Stimulated activated CD8-positive, alpha-beta memory T cell treated with anti-CD3 and anti-CD28 coated beads, Interleukin-12 subunit alpha, Interleukin-12 subunit beta, amount 100 ng/mL, for 24 hours (primary cell): ENCODE measurements around the gene ANAPC5.
"Not testable (repeated sequence)": the region's sequence is repeated elsewhere in the genome, so short reads cannot be mapped to it uniquely, and the experiment has no call there.

ENCODE experiments used
- DNase-seq: peaks from one replicate; pipeline ENCODE4 v3.0.0-alpha.2; 2020; ENCODE audit errors: extremely low read depth

Gene ANAPC5

DNA sequence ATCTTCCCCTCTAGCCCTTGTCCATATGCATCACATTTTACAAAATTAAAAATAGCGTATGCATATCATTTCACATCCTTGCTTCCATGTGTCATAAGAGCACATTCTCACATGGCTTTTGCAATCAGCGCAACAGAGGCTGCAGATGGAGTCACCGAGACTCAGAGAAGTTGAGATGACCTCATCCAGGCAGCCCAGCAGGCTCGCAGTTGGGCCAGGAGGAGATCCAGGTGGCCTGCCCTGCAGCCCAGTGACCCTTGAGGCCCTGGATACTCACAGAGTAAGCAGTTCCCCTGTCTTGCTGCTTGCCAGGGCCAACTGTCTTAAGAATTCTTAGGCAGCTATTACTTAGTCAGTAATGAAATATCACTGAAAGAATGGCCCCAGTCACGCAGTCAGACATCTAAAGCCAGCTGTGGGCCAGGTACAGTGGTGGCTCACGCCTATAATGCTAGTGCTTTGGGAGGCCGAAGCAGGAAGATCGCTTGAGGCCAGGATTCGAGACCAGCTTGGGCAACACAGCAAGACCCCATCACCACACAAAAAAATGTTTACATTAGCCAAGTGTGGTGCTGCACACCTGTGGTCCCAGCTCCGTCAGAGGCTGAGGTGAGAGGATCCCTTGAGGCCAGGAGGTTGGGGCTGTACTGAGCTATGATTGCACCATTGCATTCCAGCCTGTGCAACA lies 64.8 kb downstream of the ANAPC5 start:
- no peak for DNase-seq

DNA sequence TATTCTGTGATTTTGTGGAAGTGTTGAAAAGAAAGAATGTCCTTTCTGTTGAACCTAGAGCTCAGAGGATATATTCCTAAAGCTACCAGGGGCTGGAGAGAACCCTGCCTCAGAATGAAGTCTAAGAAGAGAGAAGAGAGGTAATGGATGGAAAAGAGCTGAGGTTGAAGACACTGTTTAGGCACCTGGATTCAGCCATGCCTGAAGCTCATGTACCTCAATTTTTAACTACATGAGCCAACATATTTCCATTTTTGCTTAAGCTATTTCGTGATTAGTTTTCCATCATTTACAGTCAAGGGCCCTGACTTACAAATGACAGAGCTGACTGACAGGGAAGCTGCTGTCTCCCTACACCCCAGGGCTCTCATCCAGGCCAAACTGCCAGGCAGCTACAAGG lies 66.4 kb downstream of the ANAPC5 start:
- no peak for DNase-seq

DNA sequence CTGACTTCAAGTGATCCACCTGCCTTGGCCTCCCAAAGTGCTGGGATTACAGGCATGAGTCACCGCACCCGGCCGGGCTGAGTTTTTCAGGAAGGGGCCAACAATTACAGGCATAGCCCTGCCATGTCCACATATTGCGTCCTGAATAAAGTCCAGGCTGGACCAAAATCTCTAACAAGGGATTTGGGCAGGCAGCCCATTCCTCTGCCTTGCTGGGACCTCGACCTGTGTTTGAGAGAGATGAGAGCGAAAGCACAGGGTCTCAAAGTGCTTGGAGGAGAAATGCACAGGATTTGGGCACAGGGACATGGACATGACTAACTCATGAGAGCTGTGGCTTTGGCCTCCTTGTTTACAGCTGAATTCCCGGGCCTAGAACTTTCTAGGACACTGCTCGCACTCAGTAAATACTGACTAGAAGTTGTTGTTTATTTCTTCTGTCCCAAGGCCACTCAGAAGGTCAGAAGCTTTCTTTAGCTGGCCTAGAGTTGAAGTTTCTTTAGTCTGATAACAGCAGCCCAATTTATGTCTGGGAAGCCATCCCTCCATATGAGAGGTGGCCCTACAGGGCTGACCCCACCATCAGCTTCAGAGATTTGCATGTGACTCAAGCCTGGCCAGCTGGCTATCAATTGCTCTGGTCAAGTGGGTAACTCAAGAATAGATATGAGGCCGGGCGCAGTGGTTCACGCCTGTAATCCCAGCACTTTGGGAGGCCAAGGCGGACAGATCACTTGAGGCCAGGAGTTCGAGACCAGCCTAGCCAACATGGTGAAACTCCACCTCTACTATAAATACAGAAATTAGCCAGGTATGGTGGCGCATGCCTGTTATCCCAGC lies 67.4 kb downstream of the ANAPC5 start:
- no peak for DNase-seq

DNA sequence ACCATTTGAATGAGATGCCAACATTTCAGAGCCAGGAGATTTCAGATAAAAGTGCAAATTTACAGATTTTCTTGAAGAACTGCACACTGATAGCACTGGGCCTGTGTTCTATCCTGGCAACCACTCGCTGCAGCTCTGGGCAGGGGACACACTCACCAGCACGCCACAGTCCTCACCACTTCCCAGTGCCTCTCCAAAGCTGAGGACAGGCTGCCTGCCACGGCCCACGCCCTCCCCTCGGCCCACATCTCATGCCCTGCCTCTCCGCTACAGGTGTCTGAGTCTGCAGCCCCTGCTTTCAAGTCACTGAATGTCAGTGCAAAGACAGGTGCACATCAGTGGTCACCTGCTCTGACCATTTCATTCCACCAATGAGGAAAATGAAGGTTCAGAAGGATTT lies 68.4 kb downstream of the ANAPC5 start:
- DNase-seq: no peak

DNA sequence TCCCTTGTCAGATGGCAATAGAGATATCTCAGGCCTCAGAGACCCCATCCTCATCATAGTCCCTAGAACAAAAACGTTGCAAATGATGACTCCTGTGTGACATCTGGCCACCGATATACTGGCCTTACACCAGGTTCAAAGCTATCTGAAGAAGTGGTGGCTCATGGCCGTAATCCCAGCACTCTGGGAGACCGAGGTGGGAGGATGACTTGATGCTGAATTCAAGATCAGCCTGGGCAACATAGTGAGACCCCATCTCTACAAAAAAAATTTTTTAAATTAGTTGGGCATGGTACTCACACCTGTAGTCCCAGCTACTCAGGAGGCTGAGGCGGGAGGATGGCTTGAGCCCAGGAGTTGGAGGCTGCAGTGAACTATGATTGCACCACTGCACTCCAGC lies 68.8 kb downstream of the ANAPC5 start:
- DNase-seq: no peak

DNA sequence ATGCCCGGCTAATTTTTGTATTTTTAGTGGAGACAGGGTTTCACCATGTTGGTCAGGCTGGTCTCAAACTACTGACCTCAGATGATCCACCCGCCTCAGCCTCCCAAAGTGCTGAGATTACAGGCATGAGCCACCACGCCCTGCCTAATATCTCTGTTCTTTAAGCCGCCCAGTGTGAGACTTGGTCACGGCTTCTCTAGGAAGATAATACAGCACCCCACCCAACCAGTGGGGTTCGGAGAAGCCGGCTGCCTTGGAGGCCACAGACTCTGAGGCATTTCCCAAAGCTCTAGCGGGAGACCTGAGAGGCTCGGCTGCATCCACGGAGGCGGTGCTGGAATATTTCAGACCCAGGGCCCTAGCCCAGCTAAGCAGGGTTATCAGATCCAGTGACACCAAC lies 69.3 kb downstream of the ANAPC5 start:
- DNase-seq: not testable (repeated sequence)

DNA sequence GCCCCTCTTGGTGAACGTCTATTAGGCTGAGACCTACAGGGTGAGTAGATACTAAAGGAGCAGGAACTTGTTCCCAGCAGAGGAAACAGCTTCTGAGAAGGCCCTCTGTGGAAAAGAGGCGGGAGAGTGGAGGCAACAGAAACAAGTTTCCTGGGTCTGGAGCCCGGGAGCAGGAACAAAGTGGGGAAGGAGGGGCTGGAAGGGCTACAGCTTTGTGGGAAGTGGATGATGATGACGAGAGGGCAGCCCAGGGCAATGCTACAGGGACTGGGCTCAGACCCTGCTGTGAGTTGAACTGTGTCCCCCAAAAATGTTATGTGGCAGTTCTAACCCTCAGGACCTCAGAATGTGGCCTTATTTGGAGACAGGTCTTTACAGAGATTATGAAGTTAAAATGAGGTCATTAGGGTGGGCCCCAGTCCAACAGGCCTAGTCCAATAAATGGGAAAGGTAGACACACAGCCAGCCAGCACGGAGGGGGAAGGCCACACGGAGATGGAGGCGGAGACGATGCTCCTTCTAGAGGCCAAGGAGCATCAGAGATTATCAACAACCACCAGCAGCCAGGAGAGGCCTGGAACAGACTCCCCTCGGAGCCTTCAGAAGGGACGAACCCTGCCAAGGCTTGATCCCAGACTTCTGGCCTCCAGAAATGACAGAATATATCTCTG lies 70.0 kb downstream of the ANAPC5 start:
- no peak for DNase-seq

DNA sequence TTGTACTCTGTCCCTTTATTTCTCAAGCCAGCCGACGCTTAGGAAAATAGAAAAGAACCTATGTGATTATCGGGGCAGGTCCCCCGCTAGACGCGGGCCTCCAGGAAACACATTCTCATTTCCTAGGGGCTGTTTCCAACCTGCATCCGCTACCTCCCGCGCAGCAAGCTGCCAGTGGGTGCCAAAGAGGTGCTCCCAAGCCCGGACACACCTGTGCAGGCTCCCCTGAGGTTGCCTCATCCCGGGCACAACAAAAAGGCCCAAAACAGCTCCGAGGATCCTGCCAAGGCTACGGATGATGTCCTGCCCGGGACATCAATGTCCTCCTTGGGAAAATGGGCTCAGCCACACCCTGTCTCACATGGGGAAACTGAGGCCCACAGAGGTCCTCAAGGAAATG lies 71.1 kb downstream of the ANAPC5 start:
- DNase-seq: not testable (repeated sequence)

DNA sequence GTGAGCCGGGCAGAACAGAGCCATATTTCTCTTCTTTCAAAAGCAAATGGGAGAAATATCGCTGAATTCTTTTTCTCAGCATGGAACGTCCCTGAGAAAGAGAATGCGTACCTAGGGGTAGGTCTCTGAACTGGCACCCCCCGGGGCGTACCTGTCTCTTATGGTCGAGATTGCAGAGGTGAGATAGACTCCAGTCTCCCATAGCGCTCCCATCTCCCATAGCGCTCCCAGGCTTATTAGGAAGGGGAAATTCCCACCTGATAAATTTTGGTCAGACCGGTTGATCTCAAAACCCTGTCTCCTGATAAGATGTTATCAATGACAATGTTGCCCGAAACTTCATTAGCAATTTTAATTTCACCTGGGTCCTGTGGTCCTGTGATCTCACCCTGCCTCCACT lies 71.7 kb downstream of the ANAPC5 start:
- not testable (repeated sequence) for DNase-seq

DNA sequence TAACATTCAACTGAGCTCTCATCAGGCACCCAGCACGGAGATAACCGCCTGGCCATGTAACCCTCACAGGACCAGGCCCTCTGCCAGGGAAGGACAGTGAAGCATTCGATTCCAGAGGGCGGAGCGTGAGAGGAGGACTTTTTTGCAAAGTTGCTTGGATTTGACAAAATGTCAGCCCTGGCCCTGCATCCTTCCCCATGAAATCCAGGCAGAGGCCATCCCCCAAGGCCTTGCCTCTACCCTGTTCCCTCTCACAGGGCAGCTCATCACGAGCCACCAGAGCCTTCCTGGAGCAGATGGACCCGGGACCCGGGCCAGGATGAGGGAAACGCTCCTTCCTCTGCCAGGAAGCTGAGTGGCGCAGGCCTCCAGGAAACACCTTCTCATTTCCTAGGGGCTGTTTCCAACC lies 72.7 kb downstream of the ANAPC5 start:
- DNase-seq: no peak

DNA sequence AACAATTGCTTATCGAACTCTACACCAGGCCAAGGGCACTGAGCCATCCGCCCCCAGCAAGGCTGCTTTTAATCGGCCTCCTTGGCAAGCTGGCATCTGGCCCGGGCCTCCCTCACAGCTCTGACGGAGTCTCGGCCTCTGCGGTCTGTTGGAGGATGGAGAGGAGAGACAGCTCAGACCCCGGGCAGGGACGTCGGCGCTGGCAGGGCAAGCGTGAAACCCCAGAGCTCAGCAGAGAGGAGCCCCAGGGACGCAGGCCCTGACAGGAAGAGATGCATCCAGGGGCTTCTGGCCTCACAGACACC lies 73.2 kb downstream of the ANAPC5 start:
- DNase-seq: no peak

DNA sequence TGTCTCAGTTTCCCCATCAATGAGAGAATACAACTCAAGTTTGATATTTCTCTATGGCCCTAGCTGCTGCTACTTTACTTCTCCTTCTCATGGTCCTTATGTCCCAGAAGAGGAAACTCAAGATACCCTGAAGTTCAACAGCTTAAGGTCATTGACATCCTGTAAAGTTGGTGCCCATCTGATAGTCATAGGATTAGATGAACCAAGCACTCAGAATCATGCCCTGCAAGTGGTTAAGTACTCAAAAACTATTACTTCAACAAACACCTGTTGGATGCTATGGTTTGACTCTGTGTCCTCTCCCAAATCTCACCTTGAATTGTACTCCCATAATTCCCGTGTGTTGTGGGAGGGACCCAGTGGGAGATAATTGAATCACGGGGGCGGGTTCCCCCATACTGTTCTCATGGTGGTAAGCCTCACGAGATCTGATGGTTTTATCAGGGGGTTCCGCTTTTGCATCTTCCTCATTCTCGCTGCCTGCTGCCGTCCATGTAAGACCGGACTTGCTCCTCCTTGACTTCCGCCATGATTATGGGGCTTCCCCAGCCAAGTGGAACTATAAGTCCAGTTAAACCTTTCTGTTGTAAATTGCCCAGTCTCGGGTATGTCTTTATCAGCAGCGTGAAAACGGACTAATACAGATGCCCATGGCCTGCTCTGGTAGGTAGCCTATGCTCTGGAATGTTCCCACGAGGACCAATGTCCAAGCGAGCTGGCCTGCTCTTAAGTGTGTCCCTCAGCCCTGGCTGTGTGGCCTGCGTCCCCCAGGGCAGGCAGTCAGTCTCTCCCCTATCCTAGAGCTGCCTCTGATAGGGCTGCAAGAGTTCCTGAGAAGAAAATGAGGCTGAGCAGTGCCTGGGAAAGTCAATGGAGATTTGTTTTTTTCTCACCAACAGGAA lies 73.8 kb downstream of the ANAPC5 start:
- no peak for DNase-seq

DNA sequence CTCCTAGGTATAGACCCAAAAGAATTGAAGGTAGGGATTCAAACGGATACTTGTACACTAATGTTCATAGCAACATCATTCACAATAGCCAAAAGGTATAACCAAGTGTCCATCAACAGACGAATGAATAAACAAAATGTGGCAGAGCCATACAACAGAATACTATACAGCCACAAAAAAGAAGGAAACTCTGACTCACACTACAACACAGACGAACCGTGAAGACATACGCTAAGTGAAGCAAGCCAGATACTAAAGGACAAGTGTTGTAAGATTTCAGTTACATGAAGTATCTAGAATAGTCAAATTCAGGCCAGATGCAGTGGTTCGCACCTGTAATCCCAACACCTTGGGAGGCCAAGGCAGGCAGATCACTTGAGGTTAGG lies 74.8 kb downstream of the ANAPC5 start:
- DNase-seq: no peak

DNA sequence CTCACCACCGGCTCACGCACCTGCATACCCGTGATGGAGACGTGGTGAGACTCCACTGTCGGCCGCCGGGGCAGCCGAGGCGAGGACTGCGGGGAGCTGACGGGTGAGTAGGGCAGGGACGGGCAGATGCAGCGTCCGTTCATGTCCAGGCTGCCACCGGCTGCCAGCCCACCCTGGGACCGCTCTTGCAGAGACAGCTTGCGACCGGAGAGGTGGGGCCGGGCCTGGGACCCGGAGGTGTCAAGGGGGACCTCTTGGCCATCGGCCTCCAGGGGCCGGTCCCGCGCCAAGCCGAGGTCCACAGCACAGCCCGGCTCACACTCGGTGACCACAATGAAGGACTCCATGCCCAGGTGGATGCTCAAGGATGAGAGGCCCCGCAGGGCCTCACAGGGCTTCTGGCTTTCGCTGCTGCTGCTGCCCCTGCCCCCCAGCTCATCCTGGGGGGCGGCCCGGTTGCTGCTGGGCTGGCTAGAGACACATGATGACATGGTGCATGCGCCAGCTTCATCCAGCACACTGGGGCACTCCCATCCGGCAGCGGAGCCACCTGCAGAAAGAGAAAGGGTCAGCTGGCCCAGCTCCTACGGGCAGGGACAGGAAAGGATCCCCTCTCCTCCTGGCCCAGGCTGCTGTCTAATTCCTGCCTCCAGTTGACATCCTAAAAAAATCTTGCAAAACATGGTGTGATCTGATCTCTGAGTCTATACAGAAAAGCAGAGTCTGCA lies 78.0 kb downstream of the ANAPC5 start:
- no peak for DNase-seq

DNA sequence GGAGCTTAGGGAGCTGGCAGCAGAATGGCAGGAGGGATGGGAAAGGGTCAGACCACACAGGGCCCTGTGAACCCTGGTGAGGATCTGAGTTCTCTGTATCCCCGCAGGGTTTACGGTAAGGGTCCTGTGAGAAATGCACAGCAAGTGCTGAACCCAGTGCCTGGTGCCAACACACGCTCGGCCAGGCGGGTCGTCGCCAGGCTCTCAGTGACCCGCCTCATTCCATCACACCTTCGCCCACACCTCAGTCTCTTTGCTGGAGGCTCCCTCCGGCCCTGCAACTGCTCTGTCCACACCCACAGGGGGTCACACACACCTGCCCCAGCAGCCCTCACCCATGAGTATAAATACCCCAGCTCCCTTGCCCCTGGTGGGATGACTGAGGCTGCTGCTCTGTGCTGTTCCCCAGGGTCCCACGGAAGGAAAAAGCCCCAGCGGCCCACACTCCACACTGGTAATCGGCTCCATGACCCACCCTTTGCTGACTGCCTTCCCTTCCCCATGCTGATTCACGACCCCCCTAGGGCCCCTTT lies 78.8 kb downstream of the ANAPC5 start:
- DNase-seq: no peak

DNA sequence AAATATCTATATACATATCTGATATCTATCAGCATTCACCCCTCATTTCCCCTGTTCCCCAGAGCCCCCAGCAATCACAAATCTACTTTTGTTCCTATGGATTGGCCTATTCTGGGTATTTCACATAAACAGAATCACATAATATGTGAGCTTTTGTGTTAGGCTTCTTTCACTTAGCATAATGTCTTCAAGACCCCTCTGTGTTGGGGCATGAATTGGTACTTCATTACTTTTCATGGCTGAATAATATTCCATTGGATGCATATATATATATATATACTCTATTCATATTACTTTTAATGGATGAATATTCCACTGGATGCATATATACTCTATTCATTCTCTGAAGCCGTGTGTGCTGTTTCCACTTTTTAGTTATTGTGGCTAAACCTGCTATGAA lies 84.4 kb downstream of the ANAPC5 start:
- DNase-seq: no peak

DNA sequence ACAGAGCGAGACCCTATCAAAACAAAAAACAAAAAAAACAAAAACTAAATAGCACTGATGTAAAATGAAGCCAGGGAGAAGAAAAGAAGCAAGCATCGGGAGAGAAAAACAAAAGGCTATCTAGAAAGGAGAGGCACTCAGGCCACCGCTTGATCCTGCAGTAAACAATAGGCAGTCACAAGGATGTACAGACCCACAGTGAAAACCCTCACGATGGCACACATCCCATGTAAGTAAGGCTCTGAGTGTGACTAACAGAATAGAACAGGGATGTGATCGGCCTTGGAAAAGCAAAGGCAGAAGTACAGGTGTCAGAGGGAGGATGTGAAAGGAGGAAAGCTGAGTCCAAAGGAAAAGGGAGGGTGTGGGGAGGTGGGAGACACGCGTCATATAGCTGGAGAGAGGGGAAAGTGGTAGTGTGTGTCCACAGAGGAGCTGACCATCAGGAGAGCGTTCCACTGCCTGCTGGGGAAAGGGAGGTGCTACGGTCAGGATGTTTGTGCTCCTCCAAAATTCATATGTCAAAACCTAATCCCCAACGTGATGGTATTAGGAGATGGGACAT lies 87.2 kb downstream of the ANAPC5 start:
- DNase-seq: no peak

DNA sequence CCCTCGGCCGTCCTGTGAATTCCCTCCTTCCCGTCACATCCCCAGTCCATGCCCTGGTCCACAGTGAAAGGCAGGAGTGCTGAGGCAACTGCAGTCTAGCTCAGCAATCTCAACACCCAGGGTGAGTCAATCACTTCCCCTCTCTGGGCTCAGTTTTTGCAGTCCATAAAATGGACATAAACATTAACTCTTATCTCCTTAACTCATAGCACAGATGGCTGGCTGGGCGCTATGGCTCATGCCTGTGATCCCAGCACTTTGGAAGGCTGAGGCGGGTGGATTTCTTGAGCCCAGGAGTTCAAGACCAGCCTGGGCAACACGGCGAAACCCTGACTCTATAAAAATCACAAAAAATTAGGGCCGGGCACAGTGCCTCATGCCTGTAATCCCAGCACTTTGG lies 88.1 kb downstream of the ANAPC5 start:
- no peak for DNase-seq

DNA sequence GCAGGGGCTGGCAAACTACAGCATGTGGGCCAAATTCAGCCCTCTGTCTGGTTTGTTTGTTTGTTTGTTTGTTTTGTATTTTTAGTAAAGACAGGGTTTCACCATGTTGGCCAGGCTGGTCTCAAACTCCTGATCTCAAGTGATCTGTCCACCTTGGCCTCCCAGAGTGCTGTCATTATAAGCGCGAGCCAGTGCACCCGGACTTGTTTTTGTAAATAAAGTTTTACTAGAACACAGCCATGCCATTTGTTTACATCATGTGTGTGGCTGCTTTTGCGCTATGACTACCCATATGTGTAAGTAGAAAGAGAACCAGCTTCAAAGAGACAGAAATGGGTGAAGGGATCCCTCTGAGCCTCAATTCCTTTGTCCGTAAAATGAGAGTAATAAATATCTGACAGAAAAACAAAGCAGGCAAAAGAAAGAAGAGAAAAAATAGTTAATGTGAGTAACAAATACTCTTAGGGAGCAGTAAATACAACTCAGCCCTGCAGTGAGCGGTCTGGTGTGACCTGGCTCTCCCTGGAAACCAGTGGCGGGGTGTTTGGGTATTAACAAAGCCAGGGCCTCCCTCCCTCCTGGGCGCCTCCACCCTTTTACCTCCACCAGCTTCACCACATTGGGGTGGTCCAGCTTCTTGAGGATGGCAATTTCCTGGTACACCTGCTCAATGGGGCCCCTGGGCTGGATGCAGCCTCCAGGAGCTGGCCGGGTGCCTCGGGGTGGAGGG lies 88.8 kb downstream of the ANAPC5 start:
- no peak for DNase-seq

DNA sequence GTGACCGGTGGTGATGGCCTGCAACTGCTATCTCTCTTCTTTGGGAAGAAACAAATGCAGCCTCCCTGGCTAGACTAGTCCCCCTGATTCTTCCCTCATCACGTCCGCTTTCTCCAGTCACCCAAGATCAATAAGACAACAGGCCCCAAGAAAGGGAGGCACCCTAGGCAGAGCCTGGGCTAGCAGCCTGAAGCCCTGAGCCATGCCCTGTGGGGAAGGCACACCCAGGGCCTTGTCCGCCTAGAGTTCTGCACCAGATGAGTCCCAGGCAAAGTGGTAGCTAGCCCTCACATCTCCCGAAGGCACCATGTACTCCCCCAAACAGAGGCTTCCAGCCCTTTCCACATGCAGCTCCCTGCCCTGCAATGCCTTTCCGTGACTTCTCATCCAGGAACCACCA lies 90.8 kb downstream of the ANAPC5 start:
- DNase-seq: no peak
